HCT116 (cell line): ENCODE measurements around the gene IMPG2. TPM values are rescaled to one million over a fixed set of nuclear protein-coding genes. Genes with fewer than 3 reads are reported as not detected.

Source experiments
- ATAC-seq: fragments of 200-7000 bp; cut with Tn5 transposase; 2 replicates; pipeline ENCODE4 v1.9.1; 2020; ENCODE audit warnings: mild to moderate bottlenecking, moderate library complexity
- BruUV-seq: library from RNA; stranded (reverse); fragments of 400-500 nt; replicated peaks from 2 replicates; lab custom pipeline; 2021; lab: Mats Ljungman, UMichigan
- CTCF ChIA-PET: fragments of 300-600 bp; sonication (Branson Sonifier 250); formaldehyde crosslinking; loops from one replicate; lab custom pipeline; 2021; ENCODE audit warnings: antibody characterized with exemption; lab: Charles Lee
- POLR2A ChIA-PET: fragments of 300-600, 350-600 bp; sonication (Branson Sonifier 250); formaldehyde crosslinking; loops from one replicate; lab custom pipeline; 2021; ENCODE audit warnings: antibody characterized with exemption; lab: Charles Lee
- RAD21 ChIA-PET, 2 experiments: fragments of 300-600 bp; sonication (Branson Sonifier 250); formaldehyde crosslinking; loops; one replicate each; lab custom pipeline; 2023; ENCODE audit warnings: low total read pairs in 2 of 2; ENCODE audit not compliant: uncharacterized antibody in 2 of 2, unreplicated experiment in 2 of 2, low non-redundant PET in 1 of 2; lab: Charles Lee
- DNase-seq: peaks from one replicate; pipeline ENCODE4 v3.0.0-alpha.2; 2010; ENCODE audit warnings: low read depth, low spot score
- H2AFZ ChIP-seq: fragments of 200-600 bp; shearing (Covaris generic), sonication (generic); 2 replicates; pipeline ENCODE4 v1.6.1; 2017; ENCODE audit warnings: low read depth, mixed run types, mixed read lengths, antibody characterized with exemption, low read length; ENCODE audit not compliant: poor library complexity, severe bottlenecking
- H3K27ac ChIP-seq: 2 replicates; pipeline ENCODE4 v1.5.1; 2012; ENCODE audit warnings: low read depth, low read length
- H3K27me3 ChIP-seq: fragments of 200-600 bp; sonication (generic); 2 replicates; pipeline ENCODE4 v1.6.1; 2016; ENCODE audit warnings: mixed run types, low read length, mixed read lengths; ENCODE audit not compliant: insufficient read depth
- H3K36me3 ChIP-seq, 2 experiments: fragments of 200-500 bp in 1 of 2; fragments of 200-600 bp in 1 of 2; sonication (Bioruptor generic) in 1 of 2; sonication (generic) in 1 of 2; 2 replicates each; pipeline versions ENCODE4 v1.5.1 to v1.6.1; 2014 to 2016; ENCODE audit warnings: low read length in 2 of 2, inconsistent platforms in 1 of 2, mixed read lengths in 1 of 2, mixed run types in 1 of 2; ENCODE audit not compliant: insufficient read depth in 2 of 2, control insufficient read depth in 1 of 2
- H3K4me1 ChIP-seq, 2 experiments: fragments of 200-600 bp in 1 of 2; sonication (generic) in 1 of 2; 2 replicates each; pipeline versions ENCODE4 v1.5.1 to v1.6.1; 2012 to 2017; ENCODE audit warnings: low read length in 2 of 2, inconsistent platforms in 1 of 2, mild to moderate bottlenecking in 1 of 2, mixed read lengths in 1 of 2, mixed run types in 1 of 2, moderate library complexity in 1 of 2; ENCODE audit not compliant: insufficient read depth in 2 of 2, control insufficient read depth in 1 of 2
- H3K4me2 ChIP-seq: fragments of 200-600 bp; sonication (generic); 2 replicates; pipeline ENCODE4 v1.6.1; 2017; ENCODE audit warnings: mixed run types, low read length, mixed read lengths
- H3K4me3 ChIP-seq, 2 experiments: fragments of 200-600 bp in 1 of 2; sonication (generic) in 1 of 2; replicated peaks in 1 of 2; 2 replicates each; pipeline ENCODE4 v1.5.1; 2011 to 2016; ENCODE audit warnings: low read length in 2 of 2, control low read depth in 1 of 2, low read depth in 1 of 2, mild to moderate bottlenecking in 1 of 2, mixed read lengths in 1 of 2, mixed run types in 1 of 2
- H3K79me2 ChIP-seq: fragments of 200-600 bp; sonication (generic); 2 replicates; pipeline ENCODE4 v1.6.1; 2017; ENCODE audit warnings: mild to moderate bottlenecking, mixed run types, low read length, moderate library complexity, mixed read lengths; ENCODE audit not compliant: insufficient read depth
- H3K9ac ChIP-seq: fragments of 200-600 bp; sonication (generic); 2 replicates; pipeline ENCODE4 v1.6.1; 2016; ENCODE audit warnings: low read length, mixed read lengths
- H3K9me2 ChIP-seq: fragments of 200-600 bp; sonication (generic), shearing (Covaris generic); 2 replicates; pipeline ENCODE4 v1.6.1; 2017; ENCODE audit warnings: mixed run types, mild to moderate bottlenecking, moderate library complexity; ENCODE audit not compliant: insufficient read depth
- H3K9me3 ChIP-seq, 2 experiments: fragments of 200-500 bp in 1 of 2; fragments of 200-600 bp in 1 of 2; sonication (Bioruptor generic) in 1 of 2; sonication (generic) in 1 of 2; 2 replicates each; pipeline ENCODE4 v1.6.1; 2014 to 2017; ENCODE audit warnings: low read length in 2 of 2, mixed read lengths in 2 of 2, inconsistent platforms in 1 of 2, low read depth in 1 of 2, mild to moderate bottlenecking in 1 of 2, mixed run types in 1 of 2, moderate library complexity in 1 of 2; ENCODE audit not compliant: control insufficient read depth in 1 of 2, insufficient read depth in 1 of 2
- H4K20me1 ChIP-seq: fragments of 200-600 bp; sonication (generic), shearing (Covaris generic); 2 replicates; pipeline ENCODE4 v1.6.1; 2017; ENCODE audit warnings: mixed run types, mild to moderate bottlenecking, moderate library complexity; ENCODE audit not compliant: insufficient read depth
- EZH2 ChIP-seq: fragments of 200-600 bp; sonication (generic); IDR thresholded peaks from 2 replicates; pipeline ENCODE4 v1.6.1; 2017; ENCODE audit warnings: antibody characterized with exemption, mixed run types
- EZH2phosphoT487 ChIP-seq: fragments of 200-600 bp; IDR thresholded peaks from 2 replicates; pipeline ENCODE4 v1.6.1; 2018; ENCODE audit warnings: antibody characterized with exemption, borderline replicate concordance
- JUND ChIP-seq: IDR thresholded peaks from 2 replicates; pipeline ENCODE4 v1.6.1; 2012
- POLR2A ChIP-seq: IDR thresholded peaks from 2 replicates; pipeline ENCODE4 v1.7.0; 2011; ENCODE audit warnings: borderline replicate concordance; ENCODE audit not compliant: insufficient read depth, insufficient read length; ENCODE audit errors: extremely low read depth
- YY1 ChIP-seq: IDR thresholded peaks from 2 replicates; pipeline ENCODE4 v1.6.1; 2011; ENCODE audit warnings: low read length, low read depth, moderate library complexity, mild to moderate bottlenecking; ENCODE audit not compliant: insufficient replicate concordance; ENCODE audit errors: extremely low read depth
- ZFX ChIP-seq: fragments of 450-650 bp; IDR thresholded peaks from 2 replicates; pipeline ENCODE4 v1.6.1; 2017
- ZNF274 ChIP-seq: fragments of 200-500 bp; sonication (Bioruptor generic); IDR thresholded peaks from 2 replicates; pipeline ENCODE4 v1.6.1; 2014; ENCODE audit warnings: mild to moderate bottlenecking, low read depth, low read length, inconsistent platforms
- intact Hi-C: fragments of 100-400 bp; cut with micrococcal nuclease; formaldehyde crosslinking; loops from 2 replicates; pipeline ENCODE4 v1.10.0; 2022
- total RNA-seq: library from RNA; stranded (reverse); gene quantifications from one replicate; pipeline ENCODE4 v1.2.1, GENCODE V29; 2021; ENCODE audit not compliant: unreplicated experiment
- TF ChIP-seq, protein P1 (sequence below): IDR thresholded peaks from 2 replicates; pipeline ENCODE4 v1.6.1; 2012
- TF ChIP-seq, protein P2 (sequence below): IDR thresholded peaks from 2 replicates; pipeline ENCODE4 v1.6.1; 2012; ENCODE audit warnings: low read depth
- TF ChIP-seq, protein P3 (sequence below), 3 experiments: fragments of 200-600 bp in 1 of 3; sonication (generic) in 1 of 3; IDR thresholded peaks in 2 of 3; conservative IDR thresholded peaks in 1 of 3; 2 replicates each; pipeline ENCODE4 v1.5.1; 2012 to 2017; ENCODE audit warnings: low read depth in 2 of 3, low read length in 2 of 3, antibody characterized with exemption in 1 of 3, borderline replicate concordance in 1 of 3, control low read depth in 1 of 3, mild to moderate bottlenecking in 1 of 3, mixed read lengths in 1 of 3, mixed run types in 1 of 3, moderate library complexity in 1 of 3; ENCODE audit not compliant: insufficient read depth in 1 of 3
- TF ChIP-seq, protein P4 (sequence below): IDR thresholded peaks from 2 replicates; pipeline ENCODE4 v1.6.1; 2011; ENCODE audit warnings: mild to moderate bottlenecking, low read length, moderate library complexity; ENCODE audit not compliant: insufficient replicate concordance; ENCODE audit errors: extremely low read depth
- TF ChIP-seq, protein P5 (sequence below): IDR thresholded peaks from 2 replicates; pipeline ENCODE4 v1.6.1; 2012

IMPG2 gene
- total RNA-seq, 1 experiment from 2014 or later: 0.20 TPM

DNA sequence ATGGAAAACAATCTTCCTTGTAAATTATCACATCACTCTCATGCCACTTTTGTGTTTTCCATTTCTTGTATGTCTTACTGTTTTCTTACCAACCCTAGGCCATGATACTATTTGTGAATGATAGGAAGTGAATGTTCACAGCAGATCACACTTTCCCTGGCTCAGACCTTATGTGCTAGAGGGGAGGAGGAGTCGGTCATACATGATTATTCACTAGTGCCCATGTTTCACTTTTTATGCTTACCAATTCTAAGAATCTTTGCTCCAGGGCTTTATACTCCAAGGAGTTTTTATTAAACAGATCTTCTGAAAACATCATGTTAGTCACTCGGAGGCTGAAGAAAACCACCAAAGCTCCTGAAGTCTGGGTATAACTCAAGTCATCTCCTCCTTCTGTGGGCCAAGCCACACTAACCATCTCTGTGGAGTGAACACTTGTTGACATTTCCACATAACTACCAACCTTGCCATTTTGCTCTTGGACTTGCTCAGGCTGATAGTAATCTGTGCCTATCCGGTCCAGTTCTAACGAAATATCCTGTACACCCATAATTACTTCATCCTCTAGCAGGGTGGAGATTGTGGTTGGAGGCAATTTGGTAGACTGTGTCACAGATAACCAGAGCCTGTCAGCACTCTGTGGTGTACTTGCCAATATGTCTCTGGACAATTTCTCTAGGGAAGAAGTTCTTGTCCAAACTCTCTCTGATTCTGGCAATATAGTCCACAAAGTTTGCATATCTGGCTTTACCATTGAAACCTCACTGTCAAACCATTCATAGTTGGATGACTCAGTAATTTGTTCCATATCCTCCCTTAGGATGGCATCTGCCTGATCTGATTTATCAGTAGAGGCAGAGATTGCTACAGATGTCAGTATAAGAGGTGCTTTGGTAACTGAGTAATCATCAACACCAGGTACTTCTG is 76.8 kb downstream of the IMPG2 start (continued):
- TF ChIP-seq, protein P1, sequence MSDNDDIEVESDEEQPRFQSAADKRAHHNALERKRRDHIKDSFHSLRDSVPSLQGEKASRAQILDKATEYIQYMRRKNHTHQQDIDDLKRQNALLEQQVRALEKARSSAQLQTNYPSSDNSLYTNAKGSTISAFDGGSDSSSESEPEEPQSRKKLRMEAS: no peak
- TF ChIP-seq EZH2phosphoT487: no peak
- TF ChIP-seq, all 23 proteins: peak for 0

DNA sequence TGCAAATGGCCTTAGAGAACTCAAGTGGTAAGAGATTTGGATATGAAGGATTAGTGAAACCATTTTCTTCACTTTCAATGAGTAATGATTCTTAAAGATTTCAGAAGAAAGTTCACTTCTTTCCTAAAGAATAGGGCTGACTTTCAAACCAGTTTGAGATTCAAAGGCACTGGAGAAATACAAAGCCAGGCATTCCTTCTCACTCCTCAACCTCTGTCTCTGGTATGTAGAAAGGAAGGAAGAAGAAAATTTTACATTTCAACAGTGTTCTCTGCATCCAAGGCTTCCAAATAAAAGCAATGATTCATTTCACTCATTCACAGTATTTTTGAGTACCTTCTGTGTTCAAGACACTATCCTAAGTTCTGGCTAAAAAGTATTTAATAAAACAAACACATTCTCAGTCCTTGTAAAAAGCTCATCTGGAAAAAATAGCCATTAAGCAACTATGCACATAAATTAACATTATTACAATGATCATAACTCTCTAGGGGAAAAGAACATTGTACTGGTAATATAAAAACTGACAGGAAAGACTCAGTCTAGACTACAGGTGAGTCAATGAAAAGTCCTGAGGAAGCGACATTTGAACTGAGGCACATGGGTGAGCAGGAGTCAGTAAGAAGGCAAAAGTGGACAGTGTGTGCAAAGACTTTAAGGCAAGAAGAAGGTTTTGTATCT is 79.5 kb downstream of the IMPG2 start:
- Histone ChIP-seq H3K9me2 (no peaks in the 10 kb centered on the region), H3K27me3 (no peaks in the 10 kb centered on the region), H3K9me3 (no peaks in the 10 kb centered on the region), H3K36me3 (no peaks in the 10 kb centered on the region)
- TF ChIP-seq, protein P1: no peak
- TF ChIP-seq, protein P2, sequence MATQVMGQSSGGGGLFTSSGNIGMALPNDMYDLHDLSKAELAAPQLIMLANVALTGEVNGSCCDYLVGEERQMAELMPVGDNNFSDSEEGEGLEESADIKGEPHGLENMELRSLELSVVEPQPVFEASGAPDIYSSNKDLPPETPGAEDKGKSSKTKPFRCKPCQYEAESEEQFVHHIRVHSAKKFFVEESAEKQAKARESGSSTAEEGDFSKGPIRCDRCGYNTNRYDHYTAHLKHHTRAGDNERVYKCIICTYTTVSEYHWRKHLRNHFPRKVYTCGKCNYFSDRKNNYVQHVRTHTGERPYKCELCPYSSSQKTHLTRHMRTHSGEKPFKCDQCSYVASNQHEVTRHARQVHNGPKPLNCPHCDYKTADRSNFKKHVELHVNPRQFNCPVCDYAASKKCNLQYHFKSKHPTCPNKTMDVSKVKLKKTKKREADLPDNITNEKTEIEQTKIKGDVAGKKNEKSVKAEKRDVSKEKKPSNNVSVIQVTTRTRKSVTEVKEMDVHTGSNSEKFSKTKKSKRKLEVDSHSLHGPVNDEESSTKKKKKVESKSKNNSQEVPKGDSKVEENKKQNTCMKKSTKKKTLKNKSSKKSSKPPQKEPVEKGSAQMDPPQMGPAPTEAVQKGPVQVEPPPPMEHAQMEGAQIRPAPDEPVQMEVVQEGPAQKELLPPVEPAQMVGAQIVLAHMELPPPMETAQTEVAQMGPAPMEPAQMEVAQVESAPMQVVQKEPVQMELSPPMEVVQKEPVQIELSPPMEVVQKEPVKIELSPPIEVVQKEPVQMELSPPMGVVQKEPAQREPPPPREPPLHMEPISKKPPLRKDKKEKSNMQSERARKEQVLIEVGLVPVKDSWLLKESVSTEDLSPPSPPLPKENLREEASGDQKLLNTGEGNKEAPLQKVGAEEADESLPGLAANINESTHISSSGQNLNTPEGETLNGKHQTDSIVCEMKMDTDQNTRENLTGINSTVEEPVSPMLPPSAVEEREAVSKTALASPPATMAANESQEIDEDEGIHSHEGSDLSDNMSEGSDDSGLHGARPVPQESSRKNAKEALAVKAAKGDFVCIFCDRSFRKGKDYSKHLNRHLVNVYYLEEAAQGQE: no peak
- TF ChIP-seq EZH2 (no peak), ZNF274 (no peak), POLR2A (no peak), JUND (no peak), ZFX (no peak), EZH2phosphoT487 (no peak), YY1 (no peak)
- TF ChIP-seq, protein P3, sequence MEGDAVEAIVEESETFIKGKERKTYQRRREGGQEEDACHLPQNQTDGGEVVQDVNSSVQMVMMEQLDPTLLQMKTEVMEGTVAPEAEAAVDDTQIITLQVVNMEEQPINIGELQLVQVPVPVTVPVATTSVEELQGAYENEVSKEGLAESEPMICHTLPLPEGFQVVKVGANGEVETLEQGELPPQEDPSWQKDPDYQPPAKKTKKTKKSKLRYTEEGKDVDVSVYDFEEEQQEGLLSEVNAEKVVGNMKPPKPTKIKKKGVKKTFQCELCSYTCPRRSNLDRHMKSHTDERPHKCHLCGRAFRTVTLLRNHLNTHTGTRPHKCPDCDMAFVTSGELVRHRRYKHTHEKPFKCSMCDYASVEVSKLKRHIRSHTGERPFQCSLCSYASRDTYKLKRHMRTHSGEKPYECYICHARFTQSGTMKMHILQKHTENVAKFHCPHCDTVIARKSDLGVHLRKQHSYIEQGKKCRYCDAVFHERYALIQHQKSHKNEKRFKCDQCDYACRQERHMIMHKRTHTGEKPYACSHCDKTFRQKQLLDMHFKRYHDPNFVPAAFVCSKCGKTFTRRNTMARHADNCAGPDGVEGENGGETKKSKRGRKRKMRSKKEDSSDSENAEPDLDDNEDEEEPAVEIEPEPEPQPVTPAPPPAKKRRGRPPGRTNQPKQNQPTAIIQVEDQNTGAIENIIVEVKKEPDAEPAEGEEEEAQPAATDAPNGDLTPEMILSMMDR (IDR thresholded peaks at IDR 0.05 in 2 of 3, conservative IDR thresholded peaks at IDR 0.05 in 1 of 3; ENCODE audit: borderline replicate concordance in 1 of 3, insufficient read depth in 1 of 3, low read depth in 2 of 3, low read length in 2 of 3): no peak
- TF ChIP-seq, protein P4, sequence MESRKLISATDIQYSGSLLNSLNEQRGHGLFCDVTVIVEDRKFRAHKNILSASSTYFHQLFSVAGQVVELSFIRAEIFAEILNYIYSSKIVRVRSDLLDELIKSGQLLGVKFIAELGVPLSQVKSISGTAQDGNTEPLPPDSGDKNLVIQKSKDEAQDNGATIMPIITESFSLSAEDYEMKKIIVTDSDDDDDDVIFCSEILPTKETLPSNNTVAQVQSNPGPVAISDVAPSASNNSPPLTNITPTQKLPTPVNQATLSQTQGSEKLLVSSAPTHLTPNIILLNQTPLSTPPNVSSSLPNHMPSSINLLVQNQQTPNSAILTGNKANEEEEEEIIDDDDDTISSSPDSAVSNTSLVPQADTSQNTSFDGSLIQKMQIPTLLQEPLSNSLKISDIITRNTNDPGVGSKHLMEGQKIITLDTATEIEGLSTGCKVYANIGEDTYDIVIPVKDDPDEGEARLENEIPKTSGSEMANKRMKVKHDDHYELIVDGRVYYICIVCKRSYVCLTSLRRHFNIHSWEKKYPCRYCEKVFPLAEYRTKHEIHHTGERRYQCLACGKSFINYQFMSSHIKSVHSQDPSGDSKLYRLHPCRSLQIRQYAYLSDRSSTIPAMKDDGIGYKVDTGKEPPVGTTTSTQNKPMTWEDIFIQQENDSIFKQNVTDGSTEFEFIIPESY: no peak
- TF ChIP-seq, protein P5, sequence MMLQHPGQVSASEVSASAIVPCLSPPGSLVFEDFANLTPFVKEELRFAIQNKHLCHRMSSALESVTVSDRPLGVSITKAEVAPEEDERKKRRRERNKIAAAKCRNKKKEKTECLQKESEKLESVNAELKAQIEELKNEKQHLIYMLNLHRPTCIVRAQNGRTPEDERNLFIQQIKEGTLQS: no peak
- TF ChIP-seq, all 23 proteins: peak for 0
- Histone ChIP-seq H3K79me2 (no peaks in the 10 kb centered on the region), H3K4me3 (no peak overlapping the region), H3K4me1 (no peaks in the 10 kb centered on the region), H3K9ac (no peak overlapping the region), H4K20me1 (no peaks in the 10 kb centered on the region), H3K4me2 (no peak overlapping the region), H3K27ac (no peak overlapping the region), H2AFZ (no peak overlapping the region)
- DNase-seq (no peak), ATAC-seq (no peak)
- POLR2A ChIA-PET: no interaction called here
- intact Hi-C loops: no loop called here
- BruUV-seq: no TSS peak
- RAD21 ChIA-PET: no interaction called here
- CTCF ChIA-PET: no interaction called here
